ENCODE results near the gene PMFBP1.

DNA sequence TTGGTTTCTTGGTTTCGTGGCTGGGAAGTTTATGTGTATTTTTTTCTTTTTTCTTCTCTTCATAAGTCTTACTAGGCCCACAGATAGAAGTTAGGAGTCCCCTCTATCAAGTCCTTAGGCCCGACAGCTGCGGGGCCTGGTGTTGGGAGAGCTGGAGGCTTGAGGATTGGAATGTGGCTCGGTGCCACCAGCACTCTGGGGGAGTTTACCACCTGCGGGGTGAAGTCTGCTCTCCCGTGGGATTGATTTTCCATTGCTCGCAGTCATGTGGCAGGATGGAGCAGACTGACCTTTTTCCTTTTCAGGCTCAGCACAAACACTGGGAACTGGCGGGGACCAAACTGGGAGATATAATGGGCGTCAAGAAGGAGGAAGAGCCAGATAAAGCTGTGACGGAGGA, 70.8 kb downstream of the PMFBP1 start:
- TF ChIP-seq KLF5 (IDR thresholded peaks at IDR 0.05; ENCODE audit: partially characterized antibody): no peak
- no peak for TF ChIP-seq ZSCAN29 (IDR thresholded peaks at IDR 0.05)
- TF ChIP-seq POLR2AphosphoS2 (IDR thresholded peaks at IDR 0.05; ENCODE audit: low read depth, low read length): no peak
- TF ChIP-seq RFX5 (IDR thresholded peaks at IDR 0.05; ENCODE audit: low read depth, low read length): no peak
- no peak for TF ChIP-seq POLR2A (IDR thresholded peaks at IDR 0.05; ENCODE audit: low read depth, low read length)
- TF ChIP-seq, protein P1, sequence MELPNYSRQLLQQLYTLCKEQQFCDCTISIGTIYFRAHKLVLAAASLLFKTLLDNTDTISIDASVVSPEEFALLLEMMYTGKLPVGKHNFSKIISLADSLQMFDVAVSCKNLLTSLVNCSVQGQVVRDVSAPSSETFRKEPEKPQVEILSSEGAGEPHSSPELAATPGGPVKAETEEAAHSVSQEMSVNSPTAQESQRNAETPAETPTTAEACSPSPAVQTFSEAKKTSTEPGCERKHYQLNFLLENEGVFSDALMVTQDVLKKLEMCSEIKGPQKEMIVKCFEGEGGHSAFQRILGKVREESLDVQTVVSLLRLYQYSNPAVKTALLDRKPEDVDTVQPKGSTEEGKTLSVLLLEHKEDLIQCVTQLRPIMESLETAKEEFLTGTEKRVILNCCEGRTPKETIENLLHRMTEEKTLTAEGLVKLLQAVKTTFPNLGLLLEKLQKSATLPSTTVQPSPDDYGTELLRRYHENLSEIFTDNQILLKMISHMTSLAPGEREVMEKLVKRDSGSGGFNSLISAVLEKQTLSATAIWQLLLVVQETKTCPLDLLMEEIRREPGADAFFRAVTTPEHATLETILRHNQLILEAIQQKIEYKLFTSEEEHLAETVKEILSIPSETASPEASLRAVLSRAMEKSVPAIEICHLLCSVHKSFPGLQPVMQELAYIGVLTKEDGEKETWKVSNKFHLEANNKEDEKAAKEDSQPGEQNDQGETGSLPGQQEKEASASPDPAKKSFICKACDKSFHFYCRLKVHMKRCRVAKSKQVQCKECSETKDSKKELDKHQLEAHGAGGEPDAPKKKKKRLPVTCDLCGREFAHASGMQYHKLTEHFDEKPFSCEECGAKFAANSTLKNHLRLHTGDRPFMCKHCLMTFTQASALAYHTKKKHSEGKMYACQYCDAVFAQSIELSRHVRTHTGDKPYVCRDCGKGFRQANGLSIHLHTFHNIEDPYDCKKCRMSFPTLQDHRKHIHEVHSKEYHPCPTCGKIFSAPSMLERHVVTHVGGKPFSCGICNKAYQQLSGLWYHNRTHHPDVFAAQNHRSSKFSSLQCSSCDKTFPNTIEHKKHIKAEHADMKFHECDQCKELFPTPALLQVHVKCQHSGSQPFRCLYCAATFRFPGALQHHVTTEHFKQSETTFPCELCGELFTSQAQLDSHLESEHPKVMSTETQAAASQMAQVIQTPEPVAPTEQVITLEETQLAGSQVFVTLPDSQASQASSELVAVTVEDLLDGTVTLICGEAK (IDR thresholded peaks at IDR 0.05; ENCODE audit: borderline replicate concordance): no peak
- no peak for TF ChIP-seq ZNF274 (IDR thresholded peaks at IDR 0.05; ENCODE audit: insufficient read depth, insufficient read length)
- TF ChIP-seq CTCF (IDR thresholded peaks at IDR 0.05 in 2 of 3, conservative IDR thresholded peaks at IDR 0.05 in 1 of 3; ENCODE audit: control insufficient read depth in 2 of 3, extremely low read depth in 1 of 3, insufficient read depth in 1 of 3, low read depth in 3 of 3, low read length in 3 of 3): no peak
- no peak for TF ChIP-seq SMAD1 (IDR thresholded peaks at IDR 0.05; ENCODE audit: low read depth, partially characterized antibody)
- TF ChIP-seq RELA (IDR thresholded peaks at IDR 0.05; ENCODE audit: borderline replicate concordance, partially characterized antibody): no peak
- TF ChIP-seq, protein P2, sequence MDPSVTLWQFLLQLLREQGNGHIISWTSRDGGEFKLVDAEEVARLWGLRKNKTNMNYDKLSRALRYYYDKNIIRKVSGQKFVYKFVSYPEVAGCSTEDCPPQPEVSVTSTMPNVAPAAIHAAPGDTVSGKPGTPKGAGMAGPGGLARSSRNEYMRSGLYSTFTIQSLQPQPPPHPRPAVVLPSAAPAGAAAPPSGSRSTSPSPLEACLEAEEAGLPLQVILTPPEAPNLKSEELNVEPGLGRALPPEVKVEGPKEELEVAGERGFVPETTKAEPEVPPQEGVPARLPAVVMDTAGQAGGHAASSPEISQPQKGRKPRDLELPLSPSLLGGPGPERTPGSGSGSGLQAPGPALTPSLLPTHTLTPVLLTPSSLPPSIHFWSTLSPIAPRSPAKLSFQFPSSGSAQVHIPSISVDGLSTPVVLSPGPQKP (IDR thresholded peaks at IDR 0.05; ENCODE audit: low read depth, low read length): no peak
- no peak for TF ChIP-seq EZH2 (IDR thresholded peaks at IDR 0.05; ENCODE audit: borderline replicate concordance, control insufficient read depth, low read depth, low read length)
- TF ChIP-seq HDAC2 (IDR thresholded peaks at IDR 0.05): no peak
- TF ChIP-seq RAD21 (IDR thresholded peaks at IDR 0.05; ENCODE audit: insufficient read depth, low read depth, low read length): no peak
